Bronchial epithelial cell (primary cell): ENCODE data around the gene TMEM154. TPM values are rescaled to one million over a fixed set of nuclear protein-coding genes. Genes with fewer than 3 reads are reported as not detected.

Experiments used
- DNase-seq: peaks from one replicate; pipeline ENCODE4 v3.0.0-alpha.2; 2010; ENCODE audit warnings: low read depth
- FAIRE-seq: peaks from 2 replicates; lab custom pipeline; 2011; peaks lifted over from hg19 to GRCh38; lab: Jason Lieb, UNC
- H3K27me3 ChIP-seq: 2 replicates; pipeline ENCODE4 v1.5.1; 2011; ENCODE audit warnings: low read length; ENCODE audit not compliant: control insufficient read depth, insufficient read depth
- H3K36me3 ChIP-seq: 2 replicates; pipeline ENCODE4 v1.5.1; 2011; ENCODE audit warnings: low read length; ENCODE audit not compliant: control insufficient read depth, insufficient read depth
- H3K4me3 ChIP-seq: 2 replicates; pipeline ENCODE4 v1.5.1; 2011; ENCODE audit warnings: mild to moderate bottlenecking, low read depth, low read length, control low read depth
- total RNA-seq: library from RNA; depleted of rRNA; stranded (reverse); fragments of >200 nt; gene quantifications from 2 replicates; pipeline ENCODE4 v1.2.1, GENCODE V29; 2014
- TF ChIP-seq, protein P1 (sequence below): IDR thresholded peaks from 2 replicates; pipeline ENCODE4 v1.5.1; 2011; ENCODE audit warnings: mild to moderate bottlenecking, moderate library complexity, low read length, control low read depth, inconsistent platforms; ENCODE audit not compliant: insufficient read depth, severe bottlenecking

The TMEM154 gene
- total RNA-seq, 1 donor from 2014 or later = 22.4 TPM

- DNase-seq (no peak), FAIRE-seq (no peak)
- Histone ChIP-seq H3K4me3 (no peak overlapping the region), H3K27me3 (no peaks in the 10 kb centered on the region), H3K36me3 (peaks cover 2% of the 10 kb centered on the region)
- TF ChIP-seq, protein P1, sequence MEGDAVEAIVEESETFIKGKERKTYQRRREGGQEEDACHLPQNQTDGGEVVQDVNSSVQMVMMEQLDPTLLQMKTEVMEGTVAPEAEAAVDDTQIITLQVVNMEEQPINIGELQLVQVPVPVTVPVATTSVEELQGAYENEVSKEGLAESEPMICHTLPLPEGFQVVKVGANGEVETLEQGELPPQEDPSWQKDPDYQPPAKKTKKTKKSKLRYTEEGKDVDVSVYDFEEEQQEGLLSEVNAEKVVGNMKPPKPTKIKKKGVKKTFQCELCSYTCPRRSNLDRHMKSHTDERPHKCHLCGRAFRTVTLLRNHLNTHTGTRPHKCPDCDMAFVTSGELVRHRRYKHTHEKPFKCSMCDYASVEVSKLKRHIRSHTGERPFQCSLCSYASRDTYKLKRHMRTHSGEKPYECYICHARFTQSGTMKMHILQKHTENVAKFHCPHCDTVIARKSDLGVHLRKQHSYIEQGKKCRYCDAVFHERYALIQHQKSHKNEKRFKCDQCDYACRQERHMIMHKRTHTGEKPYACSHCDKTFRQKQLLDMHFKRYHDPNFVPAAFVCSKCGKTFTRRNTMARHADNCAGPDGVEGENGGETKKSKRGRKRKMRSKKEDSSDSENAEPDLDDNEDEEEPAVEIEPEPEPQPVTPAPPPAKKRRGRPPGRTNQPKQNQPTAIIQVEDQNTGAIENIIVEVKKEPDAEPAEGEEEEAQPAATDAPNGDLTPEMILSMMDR = no peak
These were observed 36.4 kb downstream of the TMEM154 start for GRCh38 chr4:152643153-152644035.

GRCh38 chr4:152640058-152640921, 39.5 kb downstream of the TMEM154 start:
- DNase-seq = peak; percentile 17
- Histone ChIP-seq H3K36me3 (peaks cover 2% of the 10 kb centered on the region), H3K4me3 (no peak overlapping the region), H3K27me3 (no peaks in the 10 kb centered on the region)
- no peak for FAIRE-seq
- TF ChIP-seq, protein P1 = peak; percentile 30

- no peak overlapping the region for H3K4me3 ChIP-seq
- no peak for FAIRE-seq
- DNase-seq = no peak
- H3K27me3 ChIP-seq = no peaks in the 10 kb centered on the region
- H3K36me3 ChIP-seq = peaks cover 4% of the 10 kb centered on the region
- TF ChIP-seq, protein P1 = no peak
These were observed 43.9 kb downstream of the TMEM154 start for GRCh38 chr4:152635851-152636250.

DNA sequence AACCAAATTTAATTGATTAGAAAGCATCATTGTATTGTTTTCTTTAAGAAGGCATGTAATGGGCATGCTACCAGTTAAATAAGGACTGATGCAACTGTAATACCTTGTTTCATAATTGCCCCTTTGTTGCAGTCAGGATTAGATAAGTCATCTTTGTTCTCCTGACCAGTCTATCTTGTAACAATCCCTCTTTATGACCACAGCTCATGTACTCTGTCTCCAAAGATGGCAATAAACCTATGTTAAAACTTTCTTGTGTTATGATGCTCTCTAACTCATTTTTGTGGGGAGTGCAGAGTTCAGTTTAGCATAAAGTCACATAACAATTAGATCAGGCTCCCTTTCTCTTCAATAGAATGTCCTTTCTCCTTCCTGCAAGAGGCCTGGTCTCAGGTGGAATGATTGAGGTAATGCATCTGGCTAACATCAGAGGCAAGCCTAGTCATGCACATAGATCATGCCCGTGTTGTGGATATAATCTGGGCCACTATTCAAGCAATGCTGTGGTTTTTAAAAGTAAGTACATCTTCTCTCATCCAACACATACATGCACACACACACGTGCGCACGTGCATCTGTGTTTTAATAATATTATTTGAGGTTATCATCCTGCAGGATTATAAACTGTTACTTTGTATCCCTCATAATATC, 45.6 kb downstream of the TMEM154 start:
- FAIRE-seq = peak; percentile 88
- peak; percentile 88 for DNase-seq
- TF ChIP-seq, protein P1 = no peak
- no peaks in the 10 kb centered on the region for H3K27me3 ChIP-seq
- no peak overlapping the region for H3K4me3 ChIP-seq
- H3K36me3 ChIP-seq = peaks cover 8% of the 10 kb centered on the region

DNA sequence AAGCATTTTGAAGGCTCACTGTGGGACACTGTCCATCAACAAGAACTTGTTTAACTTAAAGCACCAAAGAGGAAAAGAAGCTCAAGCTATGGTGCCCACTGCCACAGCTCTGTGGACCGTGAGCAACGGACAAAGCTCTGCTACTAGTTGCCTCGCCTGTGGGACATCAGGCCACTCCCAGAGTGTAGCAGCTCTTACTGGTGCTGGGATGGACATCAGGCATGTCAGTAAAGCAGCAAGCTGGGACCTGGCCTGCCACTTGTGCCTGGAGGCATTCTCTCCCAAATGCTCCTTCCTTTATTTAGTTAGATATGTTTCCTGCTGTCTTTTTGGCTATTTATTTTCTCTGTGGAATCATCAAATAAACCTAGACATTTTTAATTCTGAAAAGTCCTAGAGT, 46.7 kb downstream of the TMEM154 start:
- Histone ChIP-seq H3K4me3 (no peak overlapping the region), H3K27me3 (no peaks in the 10 kb centered on the region), H3K36me3 (peaks cover 9% of the 10 kb centered on the region)
- no peak for DNase-seq
- no peak for FAIRE-seq
- TF ChIP-seq, protein P1 = no peak
